Measurements from ENCODE around the gene PRSS3. TPM values are rescaled to one million over a fixed set of nuclear protein-coding genes. Genes with fewer than 3 reads are reported as not detected.
"Not testable (repeated sequence)": the region's sequence is repeated elsewhere in the genome, so short reads cannot be mapped to it uniquely, and the experiment has no call there.

Gene PRSS3
- total RNA-seq, 1 donor from 2014 or later, result 0.59 TPM

GRCh38 chr9:33751536-33752129 is 43.7 kb upstream of the PRSS3 start:
- Mint-ChIP-seq H3K27ac (ENCODE audit: unreplicated experiment) (no peak overlapping the region), H3K36me3 (ENCODE audit: low read depth, unreplicated experiment) (no peaks in the 10 kb centered on the region), H3K4me3 (ENCODE audit: unreplicated experiment) (no peak overlapping the region), H3K27me3 (ENCODE audit: unreplicated experiment) (peaks cover 8% of the 10 kb centered on the region), H3K4me1 (ENCODE audit: unreplicated experiment) (peaks cover 20% of the 10 kb centered on the region), H3K9me3 (ENCODE audit: unreplicated experiment) (no peaks in the 10 kb centered on the region)
- DNase-seq (ENCODE audit: low spot score), result no peak
- TF ChIP-seq, protein P1, sequence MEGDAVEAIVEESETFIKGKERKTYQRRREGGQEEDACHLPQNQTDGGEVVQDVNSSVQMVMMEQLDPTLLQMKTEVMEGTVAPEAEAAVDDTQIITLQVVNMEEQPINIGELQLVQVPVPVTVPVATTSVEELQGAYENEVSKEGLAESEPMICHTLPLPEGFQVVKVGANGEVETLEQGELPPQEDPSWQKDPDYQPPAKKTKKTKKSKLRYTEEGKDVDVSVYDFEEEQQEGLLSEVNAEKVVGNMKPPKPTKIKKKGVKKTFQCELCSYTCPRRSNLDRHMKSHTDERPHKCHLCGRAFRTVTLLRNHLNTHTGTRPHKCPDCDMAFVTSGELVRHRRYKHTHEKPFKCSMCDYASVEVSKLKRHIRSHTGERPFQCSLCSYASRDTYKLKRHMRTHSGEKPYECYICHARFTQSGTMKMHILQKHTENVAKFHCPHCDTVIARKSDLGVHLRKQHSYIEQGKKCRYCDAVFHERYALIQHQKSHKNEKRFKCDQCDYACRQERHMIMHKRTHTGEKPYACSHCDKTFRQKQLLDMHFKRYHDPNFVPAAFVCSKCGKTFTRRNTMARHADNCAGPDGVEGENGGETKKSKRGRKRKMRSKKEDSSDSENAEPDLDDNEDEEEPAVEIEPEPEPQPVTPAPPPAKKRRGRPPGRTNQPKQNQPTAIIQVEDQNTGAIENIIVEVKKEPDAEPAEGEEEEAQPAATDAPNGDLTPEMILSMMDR (IDR thresholded peaks at IDR 0.05; ENCODE audit: unreplicated experiment), result no peak

DNA sequence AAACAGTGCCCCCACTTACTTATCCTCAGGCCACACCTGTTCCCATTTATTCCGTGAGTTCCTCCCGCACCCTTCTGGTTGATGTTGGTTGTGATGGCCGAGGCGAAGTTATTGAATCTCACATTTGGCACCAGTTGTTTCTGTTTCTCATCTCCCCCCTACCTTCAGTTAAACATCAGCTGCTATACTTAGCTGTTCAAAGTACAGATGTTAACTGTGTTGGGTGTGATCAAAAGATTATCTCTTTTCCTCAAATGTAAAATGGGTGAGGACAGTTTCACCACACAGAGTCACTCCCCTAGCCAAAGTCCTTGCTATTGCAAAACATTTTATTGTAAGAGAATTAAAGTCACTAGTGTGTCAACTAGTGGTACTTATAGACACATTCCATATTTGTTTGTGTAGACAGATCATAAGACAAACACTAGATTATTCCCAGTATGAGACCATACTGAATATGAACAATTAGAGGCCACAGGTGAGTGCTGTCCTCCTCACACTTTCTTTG is 43.2 kb upstream of the PRSS3 start:
- TF ChIP-seq, protein P1 (IDR thresholded peaks at IDR 0.05; ENCODE audit: unreplicated experiment), result no peak
- H3K9me3 Mint-ChIP-seq (ENCODE audit: unreplicated experiment), result no peaks in the 10 kb centered on the region

DNA sequence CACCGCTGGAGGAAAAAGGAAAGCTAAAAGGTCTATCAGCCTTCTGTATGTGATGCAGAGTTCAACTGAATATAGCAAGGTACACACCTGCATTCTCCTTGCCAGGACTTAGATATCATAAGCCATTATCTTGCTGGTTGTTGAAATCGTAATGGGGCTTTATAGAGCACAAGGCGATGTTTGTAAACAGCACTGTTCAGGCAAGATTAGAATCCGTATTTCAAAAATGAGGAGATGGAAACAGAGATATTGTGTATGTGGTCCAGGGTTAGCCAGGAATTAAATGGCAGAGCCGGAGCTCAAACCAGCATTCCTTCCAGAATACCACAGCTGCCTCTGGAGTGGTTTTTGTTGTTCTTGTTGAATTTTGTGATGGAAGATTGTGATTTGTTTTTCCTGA is 42.6 kb upstream of the PRSS3 start:
- not testable (repeated sequence) for H3K27me3 Mint-ChIP-seq (ENCODE audit: unreplicated experiment); H3K36me3 Mint-ChIP-seq (ENCODE audit: low read depth, unreplicated experiment); DNase-seq (ENCODE audit: low spot score); H3K4me3 Mint-ChIP-seq (ENCODE audit: unreplicated experiment); H3K27ac Mint-ChIP-seq (ENCODE audit: unreplicated experiment); H3K9me3 Mint-ChIP-seq (ENCODE audit: unreplicated experiment)
- peaks cover 20% of the 10 kb centered on the region for H3K4me1 Mint-ChIP-seq (ENCODE audit: unreplicated experiment)

More for the DNA sequence above, 43.2 kb upstream of the PRSS3 start:
- no peak overlapping the region for H3K4me3 Mint-ChIP-seq (ENCODE audit: unreplicated experiment)
- no peak for DNase-seq (ENCODE audit: low spot score)
- H3K27me3 Mint-ChIP-seq (ENCODE audit: unreplicated experiment), result peaks cover 8% of the 10 kb centered on the region
- H3K27ac Mint-ChIP-seq (ENCODE audit: unreplicated experiment), result no peak overlapping the region
- H3K4me1 Mint-ChIP-seq (ENCODE audit: unreplicated experiment), result peaks cover 20% of the 10 kb centered on the region
- no peaks in the 10 kb centered on the region for H3K36me3 Mint-ChIP-seq (ENCODE audit: low read depth, unreplicated experiment)

GRCh38 chr9:33759648-33760047 is 35.7 kb upstream of the PRSS3 start:
- not testable (repeated sequence) for H3K27me3 Mint-ChIP-seq (ENCODE audit: unreplicated experiment); H3K4me1 Mint-ChIP-seq (ENCODE audit: unreplicated experiment); H3K27ac Mint-ChIP-seq (ENCODE audit: unreplicated experiment); DNase-seq (ENCODE audit: low spot score); H3K36me3 Mint-ChIP-seq (ENCODE audit: low read depth, unreplicated experiment); H3K4me3 Mint-ChIP-seq (ENCODE audit: unreplicated experiment); H3K9me3 Mint-ChIP-seq (ENCODE audit: unreplicated experiment)

DNA sequence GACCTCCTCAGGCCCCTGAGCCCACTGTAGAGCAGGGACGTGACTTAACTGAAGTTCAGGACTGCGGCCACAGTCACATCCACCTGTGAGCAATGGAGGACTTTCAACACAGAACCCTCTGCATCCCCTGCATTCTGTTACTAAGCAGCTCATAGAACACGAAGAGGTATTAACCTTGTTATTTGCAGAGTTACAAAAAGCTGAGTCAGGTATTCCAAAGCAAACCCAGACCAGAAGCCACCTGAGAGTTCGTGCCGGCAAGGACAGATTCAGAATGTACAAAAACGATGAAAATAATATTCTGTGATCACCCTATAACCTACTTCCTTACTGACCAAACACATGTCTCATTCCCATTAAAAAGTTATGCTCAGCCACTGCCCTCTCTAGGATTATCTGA is 33.0 kb upstream of the PRSS3 start:
- Mint-ChIP-seq H3K27ac (ENCODE audit: unreplicated experiment) (no peak overlapping the region), H3K4me3 (ENCODE audit: unreplicated experiment) (no peak overlapping the region), H3K27me3 (ENCODE audit: unreplicated experiment) (no peaks in the 10 kb centered on the region), H3K9me3 (ENCODE audit: unreplicated experiment) (no peaks in the 10 kb centered on the region), H3K4me1 (ENCODE audit: unreplicated experiment) (peaks cover 6% of the 10 kb centered on the region), H3K36me3 (ENCODE audit: low read depth, unreplicated experiment) (no peaks in the 10 kb centered on the region)
- no peak for DNase-seq (ENCODE audit: low spot score)
- TF ChIP-seq, protein P1 (IDR thresholded peaks at IDR 0.05; ENCODE audit: unreplicated experiment), result no peak

DNA sequence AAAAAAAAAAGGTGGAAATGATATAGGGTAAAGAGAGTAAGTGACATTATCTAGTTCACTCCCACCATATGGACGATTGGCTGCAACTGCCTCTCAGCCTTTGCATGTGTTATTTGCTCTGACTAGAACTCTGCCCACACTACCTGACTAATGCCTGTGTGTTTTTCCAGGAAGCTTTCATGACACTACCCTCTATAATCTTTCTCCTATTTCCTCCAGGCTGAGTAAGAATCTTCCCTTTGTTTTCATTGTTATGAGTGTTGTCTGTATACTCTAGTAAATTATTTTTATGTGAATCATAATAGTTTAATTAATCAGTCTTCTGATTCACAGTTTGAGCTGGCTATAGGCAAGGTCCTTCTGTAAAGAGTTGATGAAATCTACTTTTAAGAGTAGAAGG is 31.7 kb upstream of the PRSS3 start:
- not testable (repeated sequence) for H3K9me3 Mint-ChIP-seq (ENCODE audit: unreplicated experiment)

More for the DNA sequence above, 31.7 kb upstream of the PRSS3 start:
- not testable (repeated sequence) for H3K4me1 Mint-ChIP-seq (ENCODE audit: unreplicated experiment); H3K36me3 Mint-ChIP-seq (ENCODE audit: low read depth, unreplicated experiment); H3K4me3 Mint-ChIP-seq (ENCODE audit: unreplicated experiment); DNase-seq (ENCODE audit: low spot score); H3K27me3 Mint-ChIP-seq (ENCODE audit: unreplicated experiment); H3K27ac Mint-ChIP-seq (ENCODE audit: unreplicated experiment)
